ENCODE data around the gene KCNQ1OT1.
A peak's percentile ranks its signal among the peaks of the same experiment; 100 is the strongest.

The KCNQ1OT1 gene

DNA sequence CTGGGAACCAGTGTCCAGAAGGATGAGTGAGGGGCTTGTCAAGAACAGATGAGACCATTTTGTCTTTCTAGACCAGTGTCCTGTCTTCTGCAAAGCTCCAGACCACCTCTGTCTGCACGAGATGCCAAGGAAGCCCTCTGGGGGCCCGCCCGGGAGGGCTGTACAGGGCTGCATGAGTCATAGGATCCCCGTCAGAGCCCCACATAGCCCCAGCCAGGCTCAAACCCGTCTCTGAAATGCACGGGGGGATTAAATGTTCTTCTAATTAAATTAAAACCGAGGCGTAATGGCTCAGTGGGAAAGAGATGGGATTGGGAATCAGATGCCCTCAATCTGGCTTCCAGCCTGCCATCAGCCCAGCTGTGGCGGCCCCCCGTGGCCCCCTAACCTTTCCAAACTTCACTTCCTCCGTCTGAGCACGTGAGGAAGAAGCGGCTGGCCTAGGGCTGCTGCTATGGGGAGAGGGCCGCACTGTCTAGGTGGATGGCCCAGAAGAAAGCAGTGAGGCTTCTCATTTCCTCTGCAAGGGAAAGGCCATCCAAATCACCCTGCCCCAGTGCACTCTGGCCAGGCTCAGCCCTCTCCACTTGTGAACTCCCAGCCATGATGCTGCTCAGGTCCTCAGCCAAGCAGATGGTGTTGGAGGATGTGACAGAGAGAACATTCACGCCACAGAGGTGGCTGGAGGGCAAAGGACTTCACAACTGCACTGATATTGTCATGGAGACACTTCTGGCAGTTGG, 32.8 kb downstream of the KCNQ1OT1 start:
- no peak for DNase-seq (ENCODE audit: low spot score)

DNA sequence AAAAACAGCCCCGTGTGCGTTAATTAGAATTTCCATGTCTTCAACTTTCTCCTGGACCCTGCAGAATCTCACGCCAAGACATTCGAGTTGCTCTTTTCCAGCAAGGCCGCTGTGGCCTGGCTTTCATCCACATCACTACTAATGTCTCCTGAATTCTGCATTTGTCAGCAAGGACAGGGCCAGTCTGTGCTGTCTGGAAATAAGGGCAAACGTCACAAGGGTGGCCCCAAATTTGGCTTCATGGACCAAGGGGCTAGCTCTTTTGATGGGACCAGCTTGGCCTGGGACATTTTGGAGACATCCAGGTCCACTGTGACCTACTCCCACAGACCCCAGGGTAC, 33.4 kb downstream of the KCNQ1OT1 start:
- DNase-seq (ENCODE audit: low spot score), result no peak

DNA sequence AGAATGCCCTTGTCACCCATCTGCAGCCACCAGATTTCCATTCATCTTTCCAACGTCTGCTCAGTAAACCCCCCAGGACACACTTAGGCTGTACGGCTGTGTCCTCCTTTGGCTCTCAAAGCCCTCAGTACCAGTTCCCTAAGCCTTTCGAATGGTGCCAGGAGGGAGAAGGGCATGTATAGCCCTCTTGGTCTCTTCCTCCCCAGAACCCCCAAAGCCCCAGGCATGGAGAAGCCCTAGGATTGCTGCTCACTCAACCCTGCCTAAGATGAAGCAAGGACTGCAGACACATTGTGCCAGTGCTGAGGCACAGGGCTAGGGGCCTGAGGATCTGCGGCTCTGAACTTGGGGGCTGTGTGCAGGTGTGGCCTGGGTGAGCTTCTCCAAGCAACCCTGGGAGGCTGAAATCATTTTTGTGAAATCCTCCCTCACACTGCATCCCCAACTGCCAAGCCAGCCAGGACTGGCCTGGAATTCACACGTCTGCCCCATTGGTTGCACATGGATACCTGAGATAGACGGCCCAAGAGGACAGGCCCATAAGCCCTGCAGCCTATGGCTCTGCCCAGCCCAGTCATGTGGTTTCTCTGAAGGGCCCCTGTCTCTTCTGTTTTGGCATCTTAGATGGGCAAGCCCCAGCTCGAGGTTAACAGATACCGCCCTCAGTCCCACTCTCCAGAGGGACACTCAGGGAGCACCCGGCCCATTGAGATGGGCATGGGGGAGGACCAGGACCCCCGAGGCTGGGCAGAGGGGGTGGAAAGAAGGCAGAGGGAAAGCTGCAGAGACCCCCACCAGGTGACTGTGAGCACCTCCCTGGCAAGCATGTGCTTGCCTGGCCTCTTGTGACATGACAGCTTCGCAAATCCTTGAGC, 34.0 kb downstream of the KCNQ1OT1 start:
- DNase-seq (ENCODE audit: low spot score), result no peak

GRCh38 chr11:2664791-2665525, 34.8 kb downstream of the KCNQ1OT1 start:
- no peak for DNase-seq (ENCODE audit: low spot score)

DNA sequence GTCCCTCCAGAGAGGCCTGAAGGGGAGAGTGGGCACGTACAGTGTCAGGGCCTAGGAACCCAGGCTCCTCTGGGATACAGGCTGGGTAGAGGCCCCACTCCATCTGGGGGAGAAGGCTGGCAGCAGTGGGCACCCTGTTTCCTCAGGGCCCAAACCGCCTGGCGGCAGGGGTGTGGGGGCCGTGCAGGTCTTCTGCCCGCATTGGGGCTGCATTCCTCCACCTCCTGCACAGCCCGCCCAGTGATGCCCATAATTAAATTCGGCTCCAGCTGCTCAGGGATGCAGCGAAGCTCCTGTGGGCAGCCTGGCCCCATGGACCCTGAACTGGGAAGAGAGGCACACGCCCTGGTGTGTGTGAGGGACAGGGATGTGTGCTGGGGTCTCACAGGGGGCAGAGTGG, 35.4 kb downstream of the KCNQ1OT1 start:
- DNase-seq (ENCODE audit: low spot score), result no peak

DNA sequence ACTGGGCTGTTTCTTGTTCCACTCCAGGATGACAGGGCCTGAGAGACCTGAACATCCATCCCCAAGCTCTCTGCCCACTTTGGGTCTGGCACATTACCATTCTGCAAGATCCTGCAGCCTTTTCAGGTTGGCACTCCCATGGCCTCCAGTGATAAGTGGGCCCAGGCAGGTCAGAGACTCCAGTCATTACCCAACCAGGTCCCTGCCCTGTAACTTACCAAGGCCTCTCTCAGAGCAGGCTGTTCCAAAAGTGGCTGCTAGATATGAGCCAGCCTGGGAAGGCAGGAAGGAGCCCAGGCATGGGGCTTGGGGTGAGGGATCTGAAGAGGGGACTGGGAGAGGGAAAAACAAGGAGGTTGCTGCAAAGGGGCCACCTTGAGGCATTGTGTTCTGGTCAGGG, 35.9 kb downstream of the KCNQ1OT1 start:
- DNase-seq (ENCODE audit: low spot score), result no peak

DNA sequence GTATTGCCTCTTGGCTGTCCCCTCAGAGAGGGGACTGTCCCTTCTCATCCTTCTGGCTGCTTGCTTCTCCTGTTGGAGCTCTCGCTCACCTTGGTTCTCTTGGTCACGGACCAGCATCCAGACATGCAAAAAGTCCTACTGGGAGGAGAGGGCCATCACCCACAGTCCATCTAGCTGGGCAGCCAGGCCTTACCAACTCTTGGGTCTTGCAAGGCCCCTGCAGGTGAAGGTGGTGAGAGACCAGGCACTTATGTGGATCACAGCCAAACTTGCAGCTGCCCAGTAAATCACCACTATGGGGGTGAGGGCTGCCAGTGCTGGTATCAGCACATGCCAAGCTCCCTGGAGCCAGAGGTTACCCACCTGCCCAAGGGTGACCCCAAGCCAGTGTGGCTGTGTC, 36.3 kb downstream of the KCNQ1OT1 start:
- no peak for DNase-seq (ENCODE audit: low spot score)

- DNase-seq (ENCODE audit: low spot score), result no peak
These were observed 37.1 kb downstream of the KCNQ1OT1 start for GRCh38 chr11:2662430-2663299.

DNA sequence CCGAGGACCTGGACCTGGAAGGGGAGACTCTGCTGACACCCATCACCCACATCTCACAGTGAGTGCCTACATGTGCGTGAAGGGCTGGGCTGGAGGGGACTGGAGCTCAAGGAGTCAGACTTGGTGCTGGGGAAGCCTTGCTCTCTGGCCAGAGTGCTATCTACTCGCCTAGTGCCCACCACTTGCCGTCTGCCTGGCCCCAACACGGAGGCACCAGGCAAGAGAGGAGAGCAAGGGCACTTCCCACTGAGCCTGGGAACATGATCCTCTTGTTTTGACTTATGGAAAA, 37.8 kb downstream of the KCNQ1OT1 start:
- no peak for DNase-seq (ENCODE audit: low spot score)

- DNase-seq (ENCODE audit: low spot score), result peak; percentile 1
These were observed 38.4 kb downstream of the KCNQ1OT1 start for GRCh38 chr11:2661173-2662023.

DNA sequence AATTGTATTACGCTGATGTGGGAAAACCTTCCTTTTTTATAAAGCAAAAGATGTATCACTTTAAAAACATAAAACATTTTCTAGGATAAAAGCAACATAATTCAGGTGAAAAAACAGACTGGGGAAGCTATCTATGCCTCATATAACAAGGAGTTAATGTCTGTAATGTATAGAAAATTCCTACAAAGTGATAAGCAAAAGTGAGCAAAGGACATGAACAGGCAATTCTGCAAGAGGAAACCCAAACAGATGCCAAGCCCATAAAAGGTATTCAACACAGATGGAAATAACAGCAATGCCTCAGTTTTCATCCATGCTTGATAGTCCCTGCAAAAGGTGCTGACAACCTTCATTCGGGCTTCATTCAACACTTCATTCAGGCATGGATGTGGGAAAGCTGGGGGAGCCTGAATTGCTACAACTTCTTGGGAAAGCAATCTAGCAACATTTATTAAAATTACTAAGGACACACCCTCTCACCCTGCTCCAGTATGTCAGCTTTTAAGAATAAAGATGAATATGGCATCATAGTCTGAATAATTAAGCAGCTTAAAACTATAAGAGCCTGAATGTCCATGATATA, 39.3 kb downstream of the KCNQ1OT1 start:
- DNase-seq (ENCODE audit: low spot score), result peak; percentile 1

GRCh38 chr11:2657697-2658284, 42.0 kb downstream of the KCNQ1OT1 start:
- DNase-seq (ENCODE audit: low spot score), result peak; percentile 1

GRCh38 chr11:2656859-2657258, 42.9 kb downstream of the KCNQ1OT1 start:
- peak; percentile 1 for DNase-seq (ENCODE audit: low spot score)

GRCh38 chr11:2655834-2656622, 43.8 kb downstream of the KCNQ1OT1 start:
- DNase-seq (ENCODE audit: low spot score), result peak; percentile 38

GRCh38 chr11:2655016-2655719, 44.6 kb downstream of the KCNQ1OT1 start:
- DNase-seq (ENCODE audit: low spot score), result peak; percentile 2

- peak; percentile 5 for DNase-seq (ENCODE audit: low spot score)
These were observed 45.7 kb downstream of the KCNQ1OT1 start for GRCh38 chr11:2653930-2654739.

GRCh38 chr11:2653198-2653551, 46.6 kb downstream of the KCNQ1OT1 start:
- DNase-seq (ENCODE audit: low spot score), result peak; percentile 3

All from AG08396 (cell line).